IMR-90 (cell line): ENCODE measurements around the gene TCF25. TPM values are rescaled to one million over a fixed set of nuclear protein-coding genes. Genes with fewer than 3 reads are reported as not detected.

ENCODE experiments used
- ATAC-seq: fragments of 200-7000 bp; cut with Tn5 transposase; 2 replicates; pipeline ENCODE4 v1.9.1; 2020; ENCODE audit warnings: low read depth, mild to moderate bottlenecking, moderate library complexity
- BruUV-seq: library from RNA; stranded (reverse); fragments of 400-500 nt; replicated peaks from 2 replicates; lab custom pipeline; 2021; lab: Mats Ljungman, UMichigan
- CTCF ChIA-PET: fragments of 300-600 bp; formaldehyde crosslinking; extraction: SDS; loops from one replicate; lab custom pipeline; 2021; ENCODE audit warnings: antibody characterized with exemption; lab: Yijun Ruan, JAX
- POLR2A ChIA-PET: fragments of 300-600 bp; sonication (Branson Sonifier 250); formaldehyde crosslinking; loops from one replicate; lab custom pipeline; 2022; ENCODE audit warnings: antibody characterized with exemption; ENCODE audit not compliant: unreplicated experiment; lab: Charles Lee
- DNase-seq: peaks from one replicate; pipeline ENCODE4 v3.0.0; 2013
- H2AFZ ChIP-seq: replicated peaks from 2 replicates; pipeline ENCODE3; 2013; ENCODE audit warnings: low read length, mild to moderate bottlenecking; ENCODE audit not compliant: poor library complexity
- H2AK5ac ChIP-seq: 2 replicates; pipeline ENCODE4 v1.6.1; 2013; ENCODE audit warnings: low read depth, low read length, inconsistent platforms
- H2AK9ac ChIP-seq: replicated peaks from 2 replicates; pipeline ENCODE3; 2013; ENCODE audit warnings: mild to moderate bottlenecking, low read depth, low read length, moderate library complexity; ENCODE audit not compliant: poor library complexity
- H2BK120ac ChIP-seq: 2 replicates; pipeline ENCODE4 v1.6.1; 2013; ENCODE audit warnings: low read depth, low read length, inconsistent platforms
- H2BK15ac ChIP-seq: 3 replicates; pipeline ENCODE4 v1.6.1; 2013; ENCODE audit warnings: low read depth, low read length, inconsistent platforms
- H2BK20ac ChIP-seq: 2 replicates; pipeline ENCODE4 v1.6.1; 2013; ENCODE audit warnings: low read depth, mild to moderate bottlenecking, inconsistent platforms, low read length, moderate library complexity
- H2BK5ac ChIP-seq: 2 replicates; pipeline ENCODE4 v1.6.1; 2013; ENCODE audit warnings: mild to moderate bottlenecking, low read depth, low read length, inconsistent platforms; ENCODE audit not compliant: poor library complexity, severe bottlenecking
- H3K14ac ChIP-seq: replicated peaks from 2 replicates; pipeline ENCODE4 v1.6.1; 2013; ENCODE audit warnings: low read depth, low read length, inconsistent platforms
- H3K18ac ChIP-seq: 2 replicates; pipeline ENCODE4 v1.6.1; 2013; ENCODE audit warnings: low read depth, low read length, control low read depth
- H3K23ac ChIP-seq: 2 replicates; pipeline ENCODE4 v1.6.1; 2013; ENCODE audit warnings: low read depth, low read length, inconsistent platforms
- H3K27ac ChIP-seq: 2 replicates; pipeline ENCODE4 v1.5.1; 2013; ENCODE audit warnings: mild to moderate bottlenecking, control low read depth, low read length; ENCODE audit not compliant: insufficient read depth
- H3K27me3 ChIP-seq: 2 replicates; pipeline ENCODE4 v1.6.1; 2013; ENCODE audit warnings: low read length; ENCODE audit not compliant: control insufficient read depth, insufficient read depth
- H3K36me3 ChIP-seq: 2 replicates; pipeline ENCODE4 v1.6.1; 2013; ENCODE audit warnings: low read length, mixed read lengths; ENCODE audit not compliant: control insufficient read depth, insufficient read depth
- H3K4ac ChIP-seq: 2 replicates; pipeline ENCODE4 v1.6.1; 2013; ENCODE audit warnings: low read depth, low read length, inconsistent platforms
- H3K4me1 ChIP-seq: 2 replicates; pipeline ENCODE4 v1.6.1; 2013; ENCODE audit warnings: low read length, mixed read lengths; ENCODE audit not compliant: control insufficient read depth, insufficient read depth
- H3K4me2 ChIP-seq: 2 replicates; pipeline ENCODE4 v1.6.1; 2013; ENCODE audit warnings: low read depth, mild to moderate bottlenecking, control low read depth, low read length, moderate library complexity
- H3K4me3 ChIP-seq: 2 replicates; pipeline ENCODE4 v1.5.1; 2013; ENCODE audit warnings: low read depth, mild to moderate bottlenecking, control low read depth, low read length, moderate library complexity; ENCODE audit not compliant: insufficient read depth
- H3K56ac ChIP-seq: 2 replicates; pipeline ENCODE4 v1.6.1; 2013; ENCODE audit warnings: low read length, inconsistent platforms; ENCODE audit not compliant: insufficient read depth; ENCODE audit errors: extremely low read depth
- H3K79me1 ChIP-seq, 2 experiments: 2 replicates each; pipeline ENCODE4 v1.6.1; 2013; ENCODE audit warnings: low read length in 2 of 2, inconsistent platforms in 1 of 2, low read depth in 1 of 2
- H3K9ac ChIP-seq: 2 replicates; pipeline ENCODE4 v1.6.1; 2013; ENCODE audit warnings: low read depth, low read length, control low read depth
- H3K9me1 ChIP-seq: 2 replicates; pipeline ENCODE4 v1.6.1; 2013; ENCODE audit warnings: low read length, inconsistent platforms; ENCODE audit not compliant: insufficient read depth
- H3K9me3 ChIP-seq: 2 replicates; pipeline ENCODE4 v1.6.1; 2013; ENCODE audit warnings: low read length; ENCODE audit not compliant: control insufficient read depth, insufficient read depth
- H4K20me1 ChIP-seq: 2 replicates; pipeline ENCODE4 v1.6.1; 2013; ENCODE audit warnings: low read length, inconsistent platforms; ENCODE audit not compliant: insufficient read depth
- H4K5ac ChIP-seq: 2 replicates; pipeline ENCODE4 v1.6.1; 2013; ENCODE audit warnings: mild to moderate bottlenecking, low read depth, low read length, control low read depth
- H4K8ac ChIP-seq, 2 experiments: 2 replicates each; pipeline ENCODE4 v1.6.1; 2013; ENCODE audit warnings: low read depth in 2 of 2, low read length in 2 of 2, control low read depth in 1 of 2, inconsistent platforms in 1 of 2
- H4K91ac ChIP-seq: 2 replicates; pipeline ENCODE4 v1.6.1; 2013; ENCODE audit warnings: low read depth, low read length, inconsistent platforms; ENCODE audit not compliant: insufficient read depth
- BHLHE40 ChIP-seq: fragments of 150-350 bp; IDR thresholded peaks from 2 replicates; pipeline ENCODE4 v1.6.1; 2016; ENCODE audit warnings: mild to moderate bottlenecking, low read depth, low read length
- CHD1 ChIP-seq: IDR thresholded peaks from 2 replicates; pipeline ENCODE4 v1.6.1; 2012; ENCODE audit warnings: low read depth, low read length, improper control_type of control experiment
- MAZ ChIP-seq: IDR thresholded peaks from 2 replicates; pipeline ENCODE4 v1.6.1; 2012; ENCODE audit warnings: low read depth, mild to moderate bottlenecking, low read length, improper control_type of control experiment, moderate library complexity, borderline replicate concordance
- POLR2A ChIP-seq: IDR thresholded peaks from 2 replicates; pipeline ENCODE4 v1.6.1; 2012; ENCODE audit warnings: mild to moderate bottlenecking, low read depth, low read length
- RAD21 ChIP-seq: IDR thresholded peaks from 2 replicates; pipeline ENCODE4 v1.6.1; 2012; ENCODE audit warnings: low read length, improper control_type of control experiment
- RCOR1 ChIP-seq: IDR thresholded peaks from 2 replicates; pipeline ENCODE4 v1.6.1; 2012; ENCODE audit warnings: mild to moderate bottlenecking, low read length, improper control_type of control experiment; ENCODE audit not compliant: insufficient replicate concordance
- SMC3 ChIP-seq: fragments of 150-350 bp; IDR thresholded peaks from 2 replicates; pipeline ENCODE4 v1.6.1; 2016; ENCODE audit warnings: low read depth, mild to moderate bottlenecking, antibody characterized with exemption, low read length, moderate library complexity
- WGBS, 2 experiments: methylation state at CpG; one replicate each; pipeline versions ENCODE4 v1.1.5 to v1.1.7; 2013; ENCODE audit warnings: missing lambda C conversion rate in 2 of 2; ENCODE audit not compliant: insufficient read length in 1 of 2; ENCODE audit errors: extremely low coverage in 2 of 2; 5-methylcytosine and 5-hydroxymethylcytosine counted together
- dilution Hi-C: fragments of 300-500 bp; cut with HindIII; formaldehyde crosslinking; loops from one replicate; pipeline ENCODE4 v1.14.3; 2018; ENCODE audit warnings: low sequenced_read_pairs; ENCODE audit not compliant: unreplicated experiment
- in situ Hi-C: fragments of 300-500 bp; cut with MboI; formaldehyde crosslinking; loops from 3 replicates; pipeline ENCODE4 v1.14.3; 2019; ENCODE audit warnings: low sequenced_read_pairs, inconsistent platforms, mixed read lengths
- intact Hi-C: fragments of 100-400 bp; cut with micrococcal nuclease; formaldehyde crosslinking; loops from 2 replicates; pipeline ENCODE4 v1.10.0; 2022
- polyA plus RNA-seq, 3 experiments: library from polyadenylated mRNA; depleted of rRNA; stranded (reverse); fragments of >200 nt; gene quantifications; 2 replicates each; pipeline ENCODE4 v1.2.3, GENCODE V29; 2012; ENCODE audit warnings: low replicate concordance in 1 of 3
- total RNA-seq: library from RNA; depleted of rRNA; stranded (reverse); fragments of >200 nt; gene quantifications from 2 replicates; pipeline ENCODE4 v1.2.3, GENCODE V29; 2012
- TF ChIP-seq, protein P1 (sequence below): conservative IDR thresholded peaks from 2 replicates; pipeline ENCODE4 v1.5.1; 2012; ENCODE audit warnings: mild to moderate bottlenecking, low read depth, low read length, improper control_type of control experiment

Gene TCF25
- total and polyA plus RNA-seq, 2 of the 4 experiments (the other 2 are of a cell fraction) = 127 to 184 TPM

DNA sequence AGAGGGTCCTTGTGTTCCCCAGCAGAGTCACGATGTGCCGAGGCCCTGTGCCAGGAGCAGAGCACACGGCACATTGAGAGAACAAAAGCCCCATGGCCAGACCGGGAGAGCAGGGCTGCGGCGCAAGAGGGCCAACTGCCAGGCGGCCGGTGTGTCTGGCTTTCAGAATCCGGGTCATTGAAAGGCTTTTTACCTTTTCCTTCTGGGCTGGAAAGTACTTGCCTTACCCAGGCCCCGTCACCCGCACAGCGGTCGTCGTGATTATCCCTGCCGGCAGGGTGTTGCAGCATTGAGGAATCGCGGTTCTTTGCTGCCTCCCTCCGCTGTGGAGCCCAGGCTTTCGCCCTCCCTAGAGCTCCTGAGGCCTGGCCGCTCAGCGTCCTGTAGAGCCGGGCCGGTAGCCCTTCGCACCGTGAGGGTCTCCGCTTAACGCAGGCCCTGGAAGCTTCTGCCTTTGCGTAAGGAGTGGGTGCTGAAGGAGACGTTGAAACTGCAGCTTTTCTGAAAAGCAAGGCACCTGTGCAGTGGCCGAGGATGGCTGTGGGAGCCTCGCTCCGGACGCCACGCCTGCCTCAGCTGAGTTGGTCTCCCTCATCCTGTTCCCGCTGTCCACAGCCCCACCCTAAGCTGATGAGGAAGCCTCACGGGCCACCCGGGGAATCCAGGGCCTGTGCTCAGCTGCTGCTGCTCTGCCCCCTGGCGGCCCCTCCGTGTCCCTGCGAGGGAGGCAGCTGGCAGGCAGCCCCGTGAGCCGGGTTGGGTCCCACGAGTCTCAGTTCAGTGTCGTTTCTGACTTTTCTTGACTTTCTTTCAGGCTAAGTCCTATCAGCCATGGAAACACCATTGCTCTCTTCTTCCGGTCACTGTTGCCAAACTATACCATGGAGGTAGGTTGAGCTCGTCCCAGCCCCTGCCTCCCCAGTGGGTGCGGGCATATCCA, 36.7 kb downstream of the TCF25 start:
- peak; percentile 37; the same call in 1 of the 2 replicates for TF ChIP-seq MAZ
- no peak for TF ChIP-seq CHD1
- peak; percentile 55 for TF ChIP-seq RAD21
- TF ChIP-seq SMC3 = peak; percentile 62
- TF ChIP-seq, protein P1, sequence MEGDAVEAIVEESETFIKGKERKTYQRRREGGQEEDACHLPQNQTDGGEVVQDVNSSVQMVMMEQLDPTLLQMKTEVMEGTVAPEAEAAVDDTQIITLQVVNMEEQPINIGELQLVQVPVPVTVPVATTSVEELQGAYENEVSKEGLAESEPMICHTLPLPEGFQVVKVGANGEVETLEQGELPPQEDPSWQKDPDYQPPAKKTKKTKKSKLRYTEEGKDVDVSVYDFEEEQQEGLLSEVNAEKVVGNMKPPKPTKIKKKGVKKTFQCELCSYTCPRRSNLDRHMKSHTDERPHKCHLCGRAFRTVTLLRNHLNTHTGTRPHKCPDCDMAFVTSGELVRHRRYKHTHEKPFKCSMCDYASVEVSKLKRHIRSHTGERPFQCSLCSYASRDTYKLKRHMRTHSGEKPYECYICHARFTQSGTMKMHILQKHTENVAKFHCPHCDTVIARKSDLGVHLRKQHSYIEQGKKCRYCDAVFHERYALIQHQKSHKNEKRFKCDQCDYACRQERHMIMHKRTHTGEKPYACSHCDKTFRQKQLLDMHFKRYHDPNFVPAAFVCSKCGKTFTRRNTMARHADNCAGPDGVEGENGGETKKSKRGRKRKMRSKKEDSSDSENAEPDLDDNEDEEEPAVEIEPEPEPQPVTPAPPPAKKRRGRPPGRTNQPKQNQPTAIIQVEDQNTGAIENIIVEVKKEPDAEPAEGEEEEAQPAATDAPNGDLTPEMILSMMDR = peak; percentile 77
- TF ChIP-seq RCOR1 = no peak
- no peak for TF ChIP-seq POLR2A
- TF ChIP-seq BHLHE40 = peak; percentile 44; the same call in 1 of the 2 replicates
- 63% methylated on average over 37 of the region's 47 CpGs; no CpG with 5 or more reads in 1 of the 2 experiments for WGBS, 2 experiments
- no peak overlapping the region for H3K14ac ChIP-seq
- H4K91ac ChIP-seq = no peak overlapping the region
- H2BK120ac ChIP-seq = no peak overlapping the region
- ATAC-seq (peak; percentile 92), DNase-seq (peak; percentile 64)
- peak overlapping the region; percentile 46 for H2AFZ ChIP-seq
- H3K9me3 ChIP-seq = no peaks in the 10 kb centered on the region
- H4K5ac ChIP-seq = no peak overlapping the region
- H3K4me2 ChIP-seq = no peak overlapping the region
- no peak overlapping the region for H3K9ac ChIP-seq
- no peak overlapping the region for H3K4me3 ChIP-seq
- in situ Hi-C loops = no loop called here
- H3K23ac ChIP-seq = no peak overlapping the region
- intact Hi-C loops = no loop called here
- H4K8ac ChIP-seq = no peak overlapping the region
- H4K20me1 ChIP-seq = peaks cover 10% of the 10 kb centered on the region
- CTCF ChIA-PET = interaction anchor here (0.7 to 1.1 kb wide), 4 partner anchors 8 to 13 kb away, joined by 3 to 4 read pairs (median 4); partner anchors contain the start of genes MC1R and TUBB3
- dilution Hi-C loops = no loop called here
- peak overlapping the region; percentile 64; the same call in 1 of the 2 replicates for H2AK5ac ChIP-seq
- peaks cover 63% of the 10 kb centered on the region for H3K36me3 ChIP-seq
- peaks cover 5% of the 10 kb centered on the region; the same call in 1 of the 2 replicates for H3K9me1 ChIP-seq
- H3K27me3 ChIP-seq = no peaks in the 10 kb centered on the region
- no peak overlapping the region for H2BK20ac ChIP-seq
- no peak overlapping the region for H3K4ac ChIP-seq
- no TSS peak for BruUV-seq
- no peak overlapping the region for H2BK5ac ChIP-seq
- no peak overlapping the region; the same call in 1 of the 2 replicates for H3K27ac ChIP-seq
- H2BK15ac ChIP-seq = no peak overlapping the region
- H3K18ac ChIP-seq = no peak overlapping the region
- POLR2A ChIA-PET = interaction anchor here (0.6 kb wide), 1 partner anchor 77 kb away, joined by 3 read pairs; no protein-coding TSS in a partner anchor
- no peak overlapping the region for H3K56ac ChIP-seq
- H2AK9ac ChIP-seq = peak overlapping the region; percentile 81
- peaks cover 0 to 22% of the 10 kb centered on the region in 2 experiments; a peak in 3 of 4 replicates for H3K79me1 ChIP-seq
- H3K4me1 ChIP-seq = no peaks in the 10 kb centered on the region
